Natural killer cell (primary cell): ENCODE data around the gene SERHL2. TPM values are rescaled to one million over a fixed set of nuclear protein-coding genes. Genes with fewer than 3 reads are reported as not detected.
A peak's percentile ranks its signal among the peaks of the same experiment; 100 is the strongest.
"Not testable (repeated sequence)": the region's sequence is repeated elsewhere in the genome, so short reads cannot be mapped to it uniquely, and the experiment has no call there.

Experiments
- ATAC-seq, 3 donors: fragments of 150-1000 bp in 2 of 3; fragments of 200-7000 bp in 1 of 3; cut with Tn5 transposase; 1 replicate in 1 of 3; 2 replicates in 2 of 3; pipeline ENCODE4 v1.10.0; 2021; ENCODE audit warnings: mild to moderate bottlenecking in 2 of 3, moderate library complexity in 2 of 3
- DNase-seq, 2 donors: peaks; one replicate each; pipeline versions ENCODE4 v3.0.0 to v3.0.0-alpha.2; 2013 to 2021; ENCODE audit warnings: mixed read lengths in 1 of 2
- H3K27ac ChIP-seq: one replicate; pipeline ENCODE4 v1.5.1; 2013; ENCODE audit warnings: mild to moderate bottlenecking, low read length
- H3K27me3 ChIP-seq: one replicate; pipeline ENCODE4 v1.6.1; 2013; ENCODE audit warnings: low read length; ENCODE audit not compliant: control insufficient read depth, insufficient read depth
- H3K36me3 ChIP-seq: one replicate; pipeline ENCODE4 v1.6.1; 2013; ENCODE audit warnings: low read length; ENCODE audit not compliant: control insufficient read depth, insufficient read depth
- H3K4me1 ChIP-seq: one replicate; pipeline ENCODE4 v1.6.1; 2013; ENCODE audit warnings: low read length; ENCODE audit not compliant: control insufficient read depth, insufficient read depth
- H3K4me3 ChIP-seq: one replicate; pipeline ENCODE4 v1.5.1; 2013; ENCODE audit warnings: low read length
- H3K9me3 ChIP-seq: one replicate; pipeline ENCODE4 v1.6.1; 2013; ENCODE audit warnings: low read length; ENCODE audit not compliant: control insufficient read depth, insufficient read depth
- H3K27ac Mint-ChIP-seq, 2 donors: one replicate each; pipeline ENCODE4 v1.8.0; 2022; ENCODE audit warnings: mild to moderate bottlenecking in 2 of 2, mixed read lengths in 2 of 2, moderate library complexity in 1 of 2
- H3K27me3 Mint-ChIP-seq, 2 donors: one replicate each; pipeline ENCODE4 v1.8.0; 2022; ENCODE audit warnings: low read depth in 2 of 2, mixed read lengths in 2 of 2
- H3K36me3 Mint-ChIP-seq: one replicate; pipeline ENCODE4 v1.8.0; 2022; ENCODE audit warnings: mixed read lengths
- H3K4me1 Mint-ChIP-seq, 2 donors: one replicate each; pipeline ENCODE4 v1.8.0; 2022; ENCODE audit warnings: mixed read lengths in 2 of 2
- H3K4me3 Mint-ChIP-seq: one replicate; pipeline ENCODE4 v1.8.0; 2022; ENCODE audit warnings: mild to moderate bottlenecking, moderate library complexity, mixed read lengths
- H3K9me3 Mint-ChIP-seq, 2 donors: one replicate each; pipeline ENCODE4 v1.8.0; 2022; ENCODE audit warnings: mixed read lengths in 2 of 2
- WGBS: methylation state at CpG from one replicate; pipeline ENCODE4 v1.1.7; 2013; ENCODE audit warnings: missing lambda C conversion rate; ENCODE audit not compliant: insufficient coverage; 5-methylcytosine and 5-hydroxymethylcytosine counted together
- intact Hi-C: fragments of 100-400 bp; cut with micrococcal nuclease; formaldehyde crosslinking; loops from one replicate; pipeline ENCODE4 v1.14.2; 2022
- total RNA-seq, 4 donors: library from RNA; stranded (reverse); fragments of 120-200 nt in 1 of 4; gene quantifications; one replicate each; pipeline versions ENCODE4 v1.2.3 to v1.2.4, GENCODE V29; 2013 to 2022
- TF ChIP-seq, protein P1 (sequence below): fragments of 200-600 bp; IDR thresholded peaks from one replicate; pipeline ENCODE4 v1.8.0; 2022; ENCODE audit warnings: antibody characterized with exemption

The SERHL2 gene
- total RNA-seq, 3 donors from 2014 or later (not counting 1 experiment from before 2014, with no cell fraction given): 0.23 to 0.48 TPM; not detected in 1

DNA sequence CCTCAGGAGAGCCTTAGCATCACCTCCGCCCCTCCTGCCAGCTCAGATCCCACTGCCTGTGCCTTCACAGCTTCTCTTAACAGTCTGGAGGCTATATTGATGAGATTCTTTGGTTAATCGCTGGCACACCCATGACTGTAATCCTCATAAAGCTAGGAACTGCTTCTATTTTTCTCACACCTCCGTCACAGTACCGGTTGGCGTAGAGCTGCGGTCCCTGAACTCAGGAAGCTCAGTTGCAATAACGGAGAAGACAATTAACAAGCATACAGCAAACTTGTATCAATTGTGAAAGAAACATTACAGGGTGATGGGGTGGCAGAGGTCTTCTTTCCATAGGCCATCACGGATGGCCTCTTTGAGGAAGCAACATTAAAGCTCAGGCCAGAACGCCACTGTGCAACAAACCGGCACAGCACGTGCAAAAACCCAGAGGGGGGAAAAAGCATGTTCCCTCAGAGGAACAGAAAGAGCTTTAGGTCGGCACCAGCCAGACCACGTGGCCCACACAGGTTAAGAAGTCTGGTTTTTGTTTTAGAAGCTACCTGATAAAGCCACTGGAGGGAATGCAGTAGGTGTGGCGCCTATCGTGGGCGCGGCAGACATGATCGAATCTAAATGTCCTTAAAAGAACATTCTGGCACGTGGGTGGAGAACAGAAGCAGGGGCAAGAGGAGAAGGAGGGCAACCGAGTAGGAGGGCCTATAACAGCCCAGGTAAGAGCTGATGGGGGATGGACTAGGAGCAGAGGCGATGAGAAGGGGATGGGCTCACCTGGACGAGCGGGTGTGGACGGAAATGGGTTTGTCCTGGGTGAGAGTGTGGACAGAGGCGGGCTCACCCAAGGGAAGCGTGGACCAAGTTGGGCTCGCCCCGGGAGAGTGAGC, 34.9 kb upstream of the SERHL2 start:
- peak overlapping the region; percentile 93 for H3K4me3 Mint-ChIP-seq
- H3K4me1 Mint-ChIP-seq: peaks cover 13 to 18% of the 10 kb centered on the region in 2 donors
- peak overlapping the region; percentile 58 to 93 for H3K27ac Mint-ChIP-seq

DNA sequence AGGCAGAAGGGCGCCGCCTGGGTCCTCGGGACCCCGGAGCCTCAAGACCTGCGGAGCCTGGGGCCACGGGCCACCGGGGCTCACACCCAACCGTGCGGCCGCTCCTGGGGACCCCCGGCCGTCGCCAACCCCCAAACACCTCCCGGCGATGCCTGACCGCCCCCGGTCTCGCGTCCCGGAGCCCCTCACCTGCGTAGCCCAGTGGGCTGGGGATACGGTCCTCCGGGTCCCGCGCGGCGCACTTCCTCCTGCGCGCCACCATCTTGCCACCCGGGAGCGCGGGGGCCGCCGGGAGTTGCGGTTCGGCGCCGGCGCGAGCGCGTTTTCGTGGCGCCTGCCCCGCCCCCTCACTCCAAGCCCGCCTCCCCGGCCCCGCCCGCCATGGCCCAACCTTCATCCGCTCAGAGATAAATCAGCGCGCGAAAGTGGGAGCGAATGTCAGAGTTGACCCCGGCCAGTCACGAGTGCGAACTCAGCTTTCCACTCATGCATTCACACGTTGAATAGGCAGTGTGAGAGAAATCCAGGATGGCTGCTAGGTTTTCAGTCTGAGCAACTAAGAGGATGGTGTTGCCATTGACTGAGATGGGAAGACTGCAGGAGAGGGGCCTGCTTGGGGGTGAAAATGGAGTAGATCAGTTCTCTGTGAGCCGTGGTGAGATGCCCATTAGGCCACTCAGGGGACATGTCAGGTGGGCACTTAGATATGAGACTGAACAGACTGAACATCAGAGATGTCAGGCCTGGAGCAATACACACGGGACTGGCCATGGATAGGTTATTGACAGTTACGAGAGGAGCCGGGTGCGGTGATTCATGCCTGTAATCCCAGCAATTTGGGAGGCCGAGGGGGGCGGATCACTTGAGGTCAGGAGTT, 34.0 kb upstream of the SERHL2 start, which contains the start of gene RRP7A:
TSS of gene RRP7A (minus strand) at position 272 of the 877 bp plus-strand sequence. CDS start at position 262, 10 bp downstream.
- ATAC-seq (peak; percentile 97 to 98 (median 97)), DNase-seq (peak; percentile 82 to 94)
- TF ChIP-seq, protein P1, sequence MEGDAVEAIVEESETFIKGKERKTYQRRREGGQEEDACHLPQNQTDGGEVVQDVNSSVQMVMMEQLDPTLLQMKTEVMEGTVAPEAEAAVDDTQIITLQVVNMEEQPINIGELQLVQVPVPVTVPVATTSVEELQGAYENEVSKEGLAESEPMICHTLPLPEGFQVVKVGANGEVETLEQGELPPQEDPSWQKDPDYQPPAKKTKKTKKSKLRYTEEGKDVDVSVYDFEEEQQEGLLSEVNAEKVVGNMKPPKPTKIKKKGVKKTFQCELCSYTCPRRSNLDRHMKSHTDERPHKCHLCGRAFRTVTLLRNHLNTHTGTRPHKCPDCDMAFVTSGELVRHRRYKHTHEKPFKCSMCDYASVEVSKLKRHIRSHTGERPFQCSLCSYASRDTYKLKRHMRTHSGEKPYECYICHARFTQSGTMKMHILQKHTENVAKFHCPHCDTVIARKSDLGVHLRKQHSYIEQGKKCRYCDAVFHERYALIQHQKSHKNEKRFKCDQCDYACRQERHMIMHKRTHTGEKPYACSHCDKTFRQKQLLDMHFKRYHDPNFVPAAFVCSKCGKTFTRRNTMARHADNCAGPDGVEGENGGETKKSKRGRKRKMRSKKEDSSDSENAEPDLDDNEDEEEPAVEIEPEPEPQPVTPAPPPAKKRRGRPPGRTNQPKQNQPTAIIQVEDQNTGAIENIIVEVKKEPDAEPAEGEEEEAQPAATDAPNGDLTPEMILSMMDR: no peak
- H3K27ac ChIP-seq: peak within 1 kb of the TSS; percentile 70
- no peaks in the 10 kb centered on the region for H3K27me3 Mint-ChIP-seq
- peaks cover 17% of the 10 kb centered on the region for H3K36me3 ChIP-seq
- peak within 1 kb of the TSS; percentile 69 for H3K4me3 ChIP-seq
- 9% methylated on average over 65 of the region's 65 CpGs for WGBS
- H3K9me3 ChIP-seq: no peaks in the 10 kb centered on the region
- H3K4me1 ChIP-seq: peaks cover 19% of the 10 kb centered on the region
- H3K36me3 Mint-ChIP-seq: no peaks in the 10 kb centered on the region
- intact Hi-C loops: no loop called here
- H3K27ac Mint-ChIP-seq: peak within 1 kb of the TSS; percentile 58 to 93
- peaks cover 13 to 14% of the 10 kb centered on the region in 2 donors for H3K4me1 Mint-ChIP-seq
- H3K27me3 ChIP-seq: no peaks in the 10 kb centered on the region
- no peaks in the 10 kb centered on the region for H3K9me3 Mint-ChIP-seq
- H3K4me3 Mint-ChIP-seq: peak within 1 kb of the TSS; percentile 93

More for the DNA sequence above, 34.9 kb upstream of the SERHL2 start:
- peaks cover 19% of the 10 kb centered on the region for H3K4me1 ChIP-seq
- intact Hi-C loops, H3K9me3 Mint-ChIP-seq, H3K36me3 Mint-ChIP-seq, H3K27me3 ChIP-seq, H3K27me3 Mint-ChIP-seq, H3K9me3 ChIP-seq: not testable (repeated sequence)
- H3K36me3 ChIP-seq: peaks cover 22% of the 10 kb centered on the region
- 11% methylated on average over 12 of the region's 28 CpGs for WGBS
- DNase-seq (peak in 1 of 2 donors; percentile 44), ATAC-seq (peak in 1 of 3 donors; percentile 4)
- peak overlapping the region; percentile 70 for H3K27ac ChIP-seq
- peak overlapping the region; percentile 69 for H3K4me3 ChIP-seq

DNA sequence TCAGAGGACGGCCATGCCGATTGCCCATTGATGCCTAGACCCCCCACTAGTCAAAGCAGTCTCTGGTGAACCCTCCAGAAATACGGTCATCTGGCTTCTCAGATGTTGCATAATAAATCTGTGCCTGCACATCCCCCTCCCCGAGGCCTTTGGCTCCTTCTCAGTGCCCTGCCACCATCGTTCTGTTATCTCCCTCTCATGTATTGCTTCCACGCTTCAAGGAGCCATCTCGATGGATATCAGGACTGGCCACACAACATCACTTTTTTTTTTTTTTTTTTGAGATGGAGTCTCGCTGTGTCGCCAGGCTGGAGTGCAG, 32.6 kb upstream of the SERHL2 start:
- Histone ChIP-seq H3K4me1 (peaks cover 19% of the 10 kb centered on the region), H3K36me3 (peaks cover 9% of the 10 kb centered on the region), H3K9me3 (no peaks in the 10 kb centered on the region), H3K4me3 (no peak overlapping the region), H3K27ac (no peak overlapping the region), H3K27me3 (no peaks in the 10 kb centered on the region)
- intact Hi-C loops: no loop called here
- TF ChIP-seq, protein P1: no peak
- 97% methylated on average over 9 of the region's 9 CpGs for WGBS
- DNase-seq (no peak), ATAC-seq (no peak)
- Mint-ChIP-seq H3K27me3 (no peaks in the 10 kb centered on the region), H3K9me3 (no peaks in the 10 kb centered on the region), H3K4me1 (peaks cover 13 to 14% of the 10 kb centered on the region in 2 donors), H3K27ac (peak overlapping the region in 1 of 2 donors; percentile 41), H3K4me3 (peak overlapping the region; percentile 68), H3K36me3 (no peaks in the 10 kb centered on the region)

DNA sequence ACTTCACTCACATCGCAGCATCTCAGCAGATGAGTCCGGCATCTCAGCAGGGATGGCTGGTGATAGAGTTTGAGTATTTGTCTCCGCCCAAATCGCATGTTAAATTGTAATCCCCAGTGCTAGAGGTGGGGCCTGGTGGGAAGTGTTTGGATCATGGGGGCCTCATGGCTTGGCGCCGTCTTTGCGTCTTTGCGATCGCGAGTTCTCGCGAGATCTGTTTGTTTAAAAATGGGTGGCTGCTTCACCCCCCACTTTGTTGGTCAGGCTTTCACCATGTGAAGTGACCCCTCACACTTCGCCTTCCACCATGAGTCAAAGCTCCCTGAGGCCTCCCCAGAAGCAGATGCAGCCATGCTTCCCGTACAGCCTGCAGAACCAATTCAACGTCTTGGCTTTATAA, 31.2 kb upstream of the SERHL2 start:
- no peaks in the 10 kb centered on the region for H3K27me3 Mint-ChIP-seq
- peaks cover 19% of the 10 kb centered on the region for H3K4me1 ChIP-seq
- WGBS: 98% methylated on average over 15 of the region's 15 CpGs
- DNase-seq (no peak), ATAC-seq (no peak)
- H3K27me3 ChIP-seq: no peaks in the 10 kb centered on the region
- TF ChIP-seq, protein P1: no peak
- H3K4me3 Mint-ChIP-seq: no peak overlapping the region
- H3K36me3 ChIP-seq: peaks cover 3% of the 10 kb centered on the region
- no peaks in the 10 kb centered on the region for H3K9me3 ChIP-seq
- no peak overlapping the region for H3K27ac ChIP-seq
- H3K4me1 Mint-ChIP-seq: peaks cover 13 to 14% of the 10 kb centered on the region in 2 donors
- H3K27ac Mint-ChIP-seq: no peak overlapping the region
- H3K9me3 Mint-ChIP-seq: no peaks in the 10 kb centered on the region
- H3K36me3 Mint-ChIP-seq: no peaks in the 10 kb centered on the region
- H3K4me3 ChIP-seq: no peak overlapping the region
- intact Hi-C loops: no loop called here
